ENCODE measurements around the gene SHPK. TPM values are rescaled to one million over a fixed set of nuclear protein-coding genes. Genes with fewer than 3 reads are reported as not detected.

Gene SHPK
- polyA plus RNA-seq, 1 donor: 21.3 TPM

GRCh38 chr17:3603119-3603869 lies 32.8 kb downstream of the SHPK start:
- H3K27ac ChIP-seq (ENCODE audit: low read length): no peak overlapping the region
- no peak overlapping the region for H3K4me3 ChIP-seq (ENCODE audit: low read length)
- H3K4me1 ChIP-seq (ENCODE audit: control insufficient read depth, insufficient read depth, low read length): no peaks in the 10 kb centered on the region
- peaks cover 42% of the 10 kb centered on the region for H3K36me3 ChIP-seq (ENCODE audit: control insufficient read depth, insufficient read depth, low read length)
- H3K9me3 ChIP-seq (ENCODE audit: control insufficient read depth, low read depth, low read length): no peaks in the 10 kb centered on the region
- WGBS (ENCODE audit: insufficient coverage, low lambda C conversion rate): 100% methylated on average over 1 of the region's 17 CpGs
- DNase-seq: no peak
- H3K27me3 ChIP-seq (ENCODE audit: control insufficient read depth, insufficient read depth, low read length): no peaks in the 10 kb centered on the region

GRCh38 chr17:3602499-3602898 lies 33.6 kb downstream of the SHPK start:
- no peak overlapping the region for H3K4me3 ChIP-seq (ENCODE audit: low read length)
- H3K27ac ChIP-seq (ENCODE audit: low read length): no peak overlapping the region
- no peak for DNase-seq
- no CpG with 5 or more reads among the region's 16 CpGs for whole genome bisulfite sequencing (ENCODE audit: insufficient coverage, low lambda C conversion rate)
- H3K27me3 ChIP-seq (ENCODE audit: control insufficient read depth, insufficient read depth, low read length): no peaks in the 10 kb centered on the region
- H3K4me1 ChIP-seq (ENCODE audit: control insufficient read depth, insufficient read depth, low read length): no peaks in the 10 kb centered on the region
- no peaks in the 10 kb centered on the region for H3K9me3 ChIP-seq (ENCODE audit: control insufficient read depth, low read depth, low read length)
- H3K36me3 ChIP-seq (ENCODE audit: control insufficient read depth, insufficient read depth, low read length): peaks cover 43% of the 10 kb centered on the region

- Histone ChIP-seq H3K27me3 (ENCODE audit: control insufficient read depth, insufficient read depth, low read length) (no peaks in the 10 kb centered on the region), H3K36me3 (ENCODE audit: control insufficient read depth, insufficient read depth, low read length) (peaks cover 48% of the 10 kb centered on the region), H3K9me3 (ENCODE audit: control insufficient read depth, low read depth, low read length) (no peaks in the 10 kb centered on the region), H3K4me3 (ENCODE audit: low read length) (no peak overlapping the region), H3K4me1 (ENCODE audit: control insufficient read depth, insufficient read depth, low read length) (no peaks in the 10 kb centered on the region), H3K27ac (ENCODE audit: low read length) (no peak overlapping the region)
- 79% methylated on average over 3 of the region's 15 CpGs for WGBS (ENCODE audit: insufficient coverage, low lambda C conversion rate)
- DNase-seq: no peak
Observed at GRCh38 chr17:3600529-3601205, 35.4 kb downstream of the SHPK start.

- H3K9me3 ChIP-seq (ENCODE audit: control insufficient read depth, low read depth, low read length): no peaks in the 10 kb centered on the region
- DNase-seq: no peak
- H3K4me1 ChIP-seq (ENCODE audit: control insufficient read depth, insufficient read depth, low read length): no peaks in the 10 kb centered on the region
- WGBS (ENCODE audit: insufficient coverage, low lambda C conversion rate): no CpG with 5 or more reads among the region's 13 CpGs
- H3K27ac ChIP-seq (ENCODE audit: low read length): no peak overlapping the region
- H3K36me3 ChIP-seq (ENCODE audit: control insufficient read depth, insufficient read depth, low read length): peaks cover 35% of the 10 kb centered on the region
- no peaks in the 10 kb centered on the region for H3K27me3 ChIP-seq (ENCODE audit: control insufficient read depth, insufficient read depth, low read length)
- H3K4me3 ChIP-seq (ENCODE audit: low read length): no peak overlapping the region
Observed at GRCh38 chr17:3598078-3598477, 38.0 kb downstream of the SHPK start.

- Histone ChIP-seq H3K4me3 (ENCODE audit: low read length) (no peak overlapping the region), H3K9me3 (ENCODE audit: control insufficient read depth, low read depth, low read length) (no peaks in the 10 kb centered on the region), H3K27ac (ENCODE audit: low read length) (no peak overlapping the region), H3K4me1 (ENCODE audit: control insufficient read depth, insufficient read depth, low read length) (no peaks in the 10 kb centered on the region), H3K36me3 (ENCODE audit: control insufficient read depth, insufficient read depth, low read length) (peaks cover 35% of the 10 kb centered on the region), H3K27me3 (ENCODE audit: control insufficient read depth, insufficient read depth, low read length) (no peaks in the 10 kb centered on the region)
- no CpG with 5 or more reads among the region's 27 CpGs for WGBS (ENCODE audit: insufficient coverage, low lambda C conversion rate)
- no peak for DNase-seq
Observed at GRCh38 chr17:3596804-3597464, 39.1 kb downstream of the SHPK start.

- Histone ChIP-seq H3K4me1 (ENCODE audit: control insufficient read depth, insufficient read depth, low read length) (no peaks in the 10 kb centered on the region), H3K9me3 (ENCODE audit: control insufficient read depth, low read depth, low read length) (no peaks in the 10 kb centered on the region), H3K4me3 (ENCODE audit: low read length) (no peak overlapping the region), H3K27ac (ENCODE audit: low read length) (no peak overlapping the region), H3K36me3 (ENCODE audit: control insufficient read depth, insufficient read depth, low read length) (peaks cover 51% of the 10 kb centered on the region), H3K27me3 (ENCODE audit: control insufficient read depth, insufficient read depth, low read length) (no peaks in the 10 kb centered on the region)
- no peak for DNase-seq
- no CpG with 5 or more reads among the region's 15 CpGs for WGBS (ENCODE audit: insufficient coverage, low lambda C conversion rate)
Observed at GRCh38 chr17:3594976-3595375, 41.1 kb downstream of the SHPK start.

- no peak for DNase-seq
- Histone ChIP-seq H3K4me3 (ENCODE audit: low read length) (no peak overlapping the region), H3K36me3 (ENCODE audit: control insufficient read depth, insufficient read depth, low read length) (peaks cover 59% of the 10 kb centered on the region), H3K27me3 (ENCODE audit: control insufficient read depth, insufficient read depth, low read length) (no peaks in the 10 kb centered on the region), H3K9me3 (ENCODE audit: control insufficient read depth, low read depth, low read length) (no peaks in the 10 kb centered on the region), H3K27ac (ENCODE audit: low read length) (no peak overlapping the region), H3K4me1 (ENCODE audit: control insufficient read depth, insufficient read depth, low read length) (no peaks in the 10 kb centered on the region)
- no CpG with 5 or more reads among the region's 11 CpGs for WGBS (ENCODE audit: insufficient coverage, low lambda C conversion rate)
Observed at GRCh38 chr17:3594051-3594800, 41.8 kb downstream of the SHPK start.

- no peaks in the 10 kb centered on the region for H3K27me3 ChIP-seq (ENCODE audit: control insufficient read depth, insufficient read depth, low read length)
- no peaks in the 10 kb centered on the region for H3K9me3 ChIP-seq (ENCODE audit: control insufficient read depth, low read depth, low read length)
- no peak for DNase-seq
- H3K27ac ChIP-seq (ENCODE audit: low read length): no peak overlapping the region
- H3K4me3 ChIP-seq (ENCODE audit: low read length): no peak overlapping the region
- peaks cover 63% of the 10 kb centered on the region for H3K36me3 ChIP-seq (ENCODE audit: control insufficient read depth, insufficient read depth, low read length)
- H3K4me1 ChIP-seq (ENCODE audit: control insufficient read depth, insufficient read depth, low read length): no peaks in the 10 kb centered on the region
- WGBS (ENCODE audit: insufficient coverage, low lambda C conversion rate): no CpG with 5 or more reads among the region's 5 CpGs
Observed at GRCh38 chr17:3593384-3593783, 42.7 kb downstream of the SHPK start.

- no peaks in the 10 kb centered on the region for H3K4me1 ChIP-seq (ENCODE audit: control insufficient read depth, insufficient read depth, low read length)
- no CpG with 5 or more reads among the region's 15 CpGs for WGBS (ENCODE audit: insufficient coverage, low lambda C conversion rate)
- peaks cover 66% of the 10 kb centered on the region for H3K36me3 ChIP-seq (ENCODE audit: control insufficient read depth, insufficient read depth, low read length)
- no peak overlapping the region for H3K4me3 ChIP-seq (ENCODE audit: low read length)
- H3K27ac ChIP-seq (ENCODE audit: low read length): no peak overlapping the region
- H3K9me3 ChIP-seq (ENCODE audit: control insufficient read depth, low read depth, low read length): no peaks in the 10 kb centered on the region
- H3K27me3 ChIP-seq (ENCODE audit: control insufficient read depth, insufficient read depth, low read length): no peaks in the 10 kb centered on the region
- DNase-seq: no peak
Observed at GRCh38 chr17:3592216-3592860, 43.7 kb downstream of the SHPK start.

GRCh38 chr17:3590768-3591167 lies 45.3 kb downstream of the SHPK start:
- H3K4me3 ChIP-seq (ENCODE audit: low read length): no peak overlapping the region
- no peaks in the 10 kb centered on the region for H3K4me1 ChIP-seq (ENCODE audit: control insufficient read depth, insufficient read depth, low read length)
- no peaks in the 10 kb centered on the region for H3K9me3 ChIP-seq (ENCODE audit: control insufficient read depth, low read depth, low read length)
- no peaks in the 10 kb centered on the region for H3K27me3 ChIP-seq (ENCODE audit: control insufficient read depth, insufficient read depth, low read length)
- no peak for DNase-seq
- H3K27ac ChIP-seq (ENCODE audit: low read length): no peak overlapping the region
- no CpG with 5 or more reads among the region's 15 CpGs for WGBS (ENCODE audit: insufficient coverage, low lambda C conversion rate)
- H3K36me3 ChIP-seq (ENCODE audit: control insufficient read depth, insufficient read depth, low read length): peaks cover 65% of the 10 kb centered on the region

All from large intestine (tissue), 3 donors.